Measurements from ENCODE around the gene TSPAN18.

DNA sequence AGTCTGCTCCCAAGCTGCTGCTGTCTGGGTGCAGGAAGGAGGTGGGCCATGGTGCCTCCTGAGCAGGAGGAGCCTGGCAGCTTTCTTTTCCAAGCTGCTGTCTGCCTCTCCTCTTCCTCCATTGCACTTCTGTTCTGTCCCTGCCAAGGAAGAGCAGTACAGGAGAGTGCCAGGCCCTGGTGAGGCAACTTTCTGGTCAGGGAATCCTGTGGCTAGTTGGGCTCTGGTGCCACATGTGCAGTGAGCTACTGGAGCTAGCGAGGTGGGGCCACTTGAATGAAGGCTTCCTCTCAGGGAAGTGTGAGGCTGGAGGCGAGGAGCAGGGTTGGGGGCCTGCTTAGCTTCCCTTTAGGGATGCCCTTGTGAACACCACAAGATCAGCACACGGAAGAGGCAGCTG is 90.0 kb downstream of the TSPAN18 start:
- TF ChIP-seq EZH2phosphoT487 (IDR thresholded peaks at IDR 0.05; ENCODE audit: low read length), result no peak
- TF ChIP-seq, protein P1, sequence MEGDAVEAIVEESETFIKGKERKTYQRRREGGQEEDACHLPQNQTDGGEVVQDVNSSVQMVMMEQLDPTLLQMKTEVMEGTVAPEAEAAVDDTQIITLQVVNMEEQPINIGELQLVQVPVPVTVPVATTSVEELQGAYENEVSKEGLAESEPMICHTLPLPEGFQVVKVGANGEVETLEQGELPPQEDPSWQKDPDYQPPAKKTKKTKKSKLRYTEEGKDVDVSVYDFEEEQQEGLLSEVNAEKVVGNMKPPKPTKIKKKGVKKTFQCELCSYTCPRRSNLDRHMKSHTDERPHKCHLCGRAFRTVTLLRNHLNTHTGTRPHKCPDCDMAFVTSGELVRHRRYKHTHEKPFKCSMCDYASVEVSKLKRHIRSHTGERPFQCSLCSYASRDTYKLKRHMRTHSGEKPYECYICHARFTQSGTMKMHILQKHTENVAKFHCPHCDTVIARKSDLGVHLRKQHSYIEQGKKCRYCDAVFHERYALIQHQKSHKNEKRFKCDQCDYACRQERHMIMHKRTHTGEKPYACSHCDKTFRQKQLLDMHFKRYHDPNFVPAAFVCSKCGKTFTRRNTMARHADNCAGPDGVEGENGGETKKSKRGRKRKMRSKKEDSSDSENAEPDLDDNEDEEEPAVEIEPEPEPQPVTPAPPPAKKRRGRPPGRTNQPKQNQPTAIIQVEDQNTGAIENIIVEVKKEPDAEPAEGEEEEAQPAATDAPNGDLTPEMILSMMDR (IDR thresholded peaks at IDR 0.05; ENCODE audit: low read length), result no peak
